Measurements from ENCODE around the gene GABARAPL1.

- TF ChIP-seq, protein P1, sequence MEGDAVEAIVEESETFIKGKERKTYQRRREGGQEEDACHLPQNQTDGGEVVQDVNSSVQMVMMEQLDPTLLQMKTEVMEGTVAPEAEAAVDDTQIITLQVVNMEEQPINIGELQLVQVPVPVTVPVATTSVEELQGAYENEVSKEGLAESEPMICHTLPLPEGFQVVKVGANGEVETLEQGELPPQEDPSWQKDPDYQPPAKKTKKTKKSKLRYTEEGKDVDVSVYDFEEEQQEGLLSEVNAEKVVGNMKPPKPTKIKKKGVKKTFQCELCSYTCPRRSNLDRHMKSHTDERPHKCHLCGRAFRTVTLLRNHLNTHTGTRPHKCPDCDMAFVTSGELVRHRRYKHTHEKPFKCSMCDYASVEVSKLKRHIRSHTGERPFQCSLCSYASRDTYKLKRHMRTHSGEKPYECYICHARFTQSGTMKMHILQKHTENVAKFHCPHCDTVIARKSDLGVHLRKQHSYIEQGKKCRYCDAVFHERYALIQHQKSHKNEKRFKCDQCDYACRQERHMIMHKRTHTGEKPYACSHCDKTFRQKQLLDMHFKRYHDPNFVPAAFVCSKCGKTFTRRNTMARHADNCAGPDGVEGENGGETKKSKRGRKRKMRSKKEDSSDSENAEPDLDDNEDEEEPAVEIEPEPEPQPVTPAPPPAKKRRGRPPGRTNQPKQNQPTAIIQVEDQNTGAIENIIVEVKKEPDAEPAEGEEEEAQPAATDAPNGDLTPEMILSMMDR (tag by site-specific recombination; IDR thresholded peaks at IDR 0.05), result no peak
- no peak for TF ChIP-seq ZNF488 (tag by site-specific recombination; IDR thresholded peaks at IDR 0.05)
- TF ChIP-seq, protein P2, sequence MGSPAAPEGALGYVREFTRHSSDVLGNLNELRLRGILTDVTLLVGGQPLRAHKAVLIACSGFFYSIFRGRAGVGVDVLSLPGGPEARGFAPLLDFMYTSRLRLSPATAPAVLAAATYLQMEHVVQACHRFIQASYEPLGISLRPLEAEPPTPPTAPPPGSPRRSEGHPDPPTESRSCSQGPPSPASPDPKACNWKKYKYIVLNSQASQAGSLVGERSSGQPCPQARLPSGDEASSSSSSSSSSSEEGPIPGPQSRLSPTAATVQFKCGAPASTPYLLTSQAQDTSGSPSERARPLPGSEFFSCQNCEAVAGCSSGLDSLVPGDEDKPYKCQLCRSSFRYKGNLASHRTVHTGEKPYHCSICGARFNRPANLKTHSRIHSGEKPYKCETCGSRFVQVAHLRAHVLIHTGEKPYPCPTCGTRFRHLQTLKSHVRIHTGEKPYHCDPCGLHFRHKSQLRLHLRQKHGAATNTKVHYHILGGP (tag by site-specific recombination; IDR thresholded peaks at IDR 0.05), result no peak
- TF ChIP-seq PRDM4 (tag by site-specific recombination; IDR thresholded peaks at IDR 0.05), result no peak
- TF ChIP-seq RBAK (tag by site-specific recombination; IDR thresholded peaks at IDR 0.05), result no peak
These were observed 37.2 kb downstream of the GABARAPL1 start for GRCh38 chr12:10249690-10250455.

All from HEK293 (cell line).